GM19043 (cell line): ENCODE results near the gene ZMAT3.
"Not testable (repeated sequence)": the region's sequence is repeated elsewhere in the genome, so short reads cannot be mapped to it uniquely, and the experiment has no call there.

Source experiments
- ATAC-seq: cut with Tn5 transposase; IDR thresholded peaks from one replicate; pipeline ENCODE4 v1.9.1; 2021; ENCODE audit warnings: low read depth; ENCODE audit not compliant: unreplicated experiment

ZMAT3 gene, protein sequence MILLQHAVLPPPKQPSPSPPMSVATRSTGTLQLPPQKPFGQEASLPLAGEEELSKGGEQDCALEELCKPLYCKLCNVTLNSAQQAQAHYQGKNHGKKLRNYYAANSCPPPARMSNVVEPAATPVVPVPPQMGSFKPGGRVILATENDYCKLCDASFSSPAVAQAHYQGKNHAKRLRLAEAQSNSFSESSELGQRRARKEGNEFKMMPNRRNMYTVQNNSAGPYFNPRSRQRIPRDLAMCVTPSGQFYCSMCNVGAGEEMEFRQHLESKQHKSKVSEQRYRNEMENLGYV

DNA sequence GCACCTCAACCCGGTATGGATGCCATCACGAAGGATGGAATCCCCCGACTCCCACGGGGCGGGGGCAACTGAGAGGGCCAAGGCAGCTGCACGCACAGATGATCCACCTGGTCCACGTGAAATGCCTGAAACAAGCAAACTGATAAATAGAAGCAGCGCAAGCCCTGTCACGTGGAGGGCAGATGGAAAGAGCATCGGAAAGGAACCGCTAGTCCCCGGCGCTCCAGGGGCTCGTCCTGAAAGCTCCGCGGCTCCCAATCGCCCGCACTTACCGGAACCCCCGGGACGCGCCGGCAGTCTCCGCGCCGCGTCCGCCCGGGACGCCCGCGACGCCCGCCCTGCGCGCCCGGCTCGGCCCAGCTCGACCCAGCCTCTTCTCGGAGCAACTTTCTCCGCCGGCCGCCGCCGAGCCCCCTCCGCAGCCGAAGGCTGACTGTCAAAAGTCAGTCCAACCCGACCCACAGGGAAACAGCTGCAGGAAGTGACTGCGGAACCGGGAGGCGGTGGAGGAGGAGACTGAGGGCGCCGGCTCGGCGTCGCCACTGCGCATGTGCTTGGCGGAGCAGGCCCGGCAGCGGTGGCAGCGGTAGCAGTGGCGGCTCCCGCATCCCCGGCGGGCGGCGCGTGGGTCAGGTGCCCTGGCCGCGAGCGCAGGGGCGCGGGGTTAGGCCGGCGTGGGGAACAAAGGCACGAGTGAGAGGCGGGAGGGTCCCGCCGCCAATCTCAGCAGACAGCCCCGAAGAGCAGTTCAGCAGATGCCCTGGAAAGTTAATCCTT lies at the start of gene ZMAT3:
Gene ZMAT3 (minus strand): TSS at position 487 of the 777 bp plus-strand sequence. CDS start 4,057 bp downstream, outside the sequence.
- ATAC-seq = peak; percentile 58

DNA sequence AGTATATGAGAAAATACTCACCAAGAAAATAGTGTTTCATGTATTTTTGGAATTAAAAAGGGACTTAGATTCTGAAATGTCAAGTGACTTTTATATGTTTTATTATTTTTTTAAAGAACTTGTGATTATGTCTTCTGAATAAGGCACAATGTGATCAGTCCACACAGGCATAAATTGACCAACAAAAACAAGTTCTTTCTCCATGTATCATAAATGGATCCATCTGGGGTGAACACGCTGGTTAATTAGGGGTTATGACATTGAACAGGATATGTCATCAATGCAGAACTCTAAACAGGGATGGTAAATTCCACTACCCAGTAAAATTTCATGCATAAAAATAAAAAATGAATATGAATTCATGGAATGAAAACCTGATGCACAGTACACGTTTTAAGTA lies 45.2 kb upstream of the ZMAT3 start:
- no peak for ATAC-seq

DNA sequence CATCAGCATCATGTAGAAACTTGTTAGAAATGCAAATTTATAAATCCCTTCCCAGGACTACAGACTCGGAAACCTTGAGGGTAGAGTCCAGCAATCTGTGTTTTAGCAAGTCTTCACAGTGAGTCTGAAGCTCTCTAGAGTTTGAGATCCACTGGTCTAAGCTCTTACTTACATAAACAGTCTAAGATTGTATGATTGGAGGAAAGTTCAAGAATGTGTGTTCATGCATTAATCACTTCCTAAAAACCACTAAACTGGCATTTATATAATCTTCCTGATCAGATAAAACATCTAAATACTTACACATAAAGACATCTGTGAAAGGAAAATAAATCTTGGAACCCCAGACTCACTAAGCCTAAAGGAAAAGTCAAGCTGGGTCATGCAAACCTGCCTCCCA lies 43.8 kb upstream of the ZMAT3 start:
- not testable (repeated sequence) for ATAC-seq

- ATAC-seq = no peak
These were observed 42.3 kb upstream of the ZMAT3 start for GRCh38 chr3:179113903-179114302.

GRCh38 chr3:179108086-179108485 lies 36.5 kb upstream of the ZMAT3 start:
- ATAC-seq = no peak

GRCh38 chr3:179107617-179108016 lies 36.0 kb upstream of the ZMAT3 start:
- no peak for ATAC-seq

DNA sequence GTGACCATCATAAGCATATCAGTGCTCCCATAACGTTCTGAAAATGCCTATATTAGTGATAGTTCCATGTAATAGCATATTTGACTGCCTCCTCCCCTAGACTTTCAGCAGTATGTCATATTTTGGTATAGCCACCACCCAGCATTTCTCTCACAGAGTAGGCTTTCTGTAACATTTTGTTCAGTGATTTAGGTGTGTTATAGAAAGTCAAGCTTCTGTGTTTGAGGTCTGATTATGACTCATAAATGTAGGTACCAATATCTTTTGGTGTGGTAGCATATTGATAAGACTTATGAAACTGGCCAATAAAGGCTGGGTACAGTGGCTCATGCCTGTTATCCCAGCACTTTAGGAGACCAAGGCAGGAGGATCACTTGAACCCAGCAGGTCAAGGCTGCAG lies 34.3 kb upstream of the ZMAT3 start:
- ATAC-seq = no peak

DNA sequence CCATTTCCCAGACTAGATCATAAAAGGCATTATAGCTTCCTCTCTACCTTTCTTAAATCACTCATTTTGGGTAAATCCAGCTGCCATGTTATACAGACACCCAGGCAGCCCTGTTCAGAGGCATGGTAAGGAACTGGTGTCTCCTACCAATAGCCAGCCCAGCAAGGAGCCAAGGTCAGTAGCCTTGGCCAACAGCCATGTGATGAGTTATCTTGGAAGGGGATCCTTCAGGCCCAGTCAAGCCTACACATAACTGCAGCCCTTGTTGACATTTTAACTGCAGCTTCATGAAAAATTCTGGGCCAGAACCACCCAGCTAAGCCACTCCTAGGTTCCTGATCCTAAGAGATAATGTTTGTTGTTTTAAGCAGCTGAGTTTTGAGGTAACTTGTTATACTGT lies 29.0 kb upstream of the ZMAT3 start:
- ATAC-seq = no peak

- ATAC-seq = no peak
These were observed 26.9 kb upstream of the ZMAT3 start for GRCh38 chr3:179098388-179099077.

DNA sequence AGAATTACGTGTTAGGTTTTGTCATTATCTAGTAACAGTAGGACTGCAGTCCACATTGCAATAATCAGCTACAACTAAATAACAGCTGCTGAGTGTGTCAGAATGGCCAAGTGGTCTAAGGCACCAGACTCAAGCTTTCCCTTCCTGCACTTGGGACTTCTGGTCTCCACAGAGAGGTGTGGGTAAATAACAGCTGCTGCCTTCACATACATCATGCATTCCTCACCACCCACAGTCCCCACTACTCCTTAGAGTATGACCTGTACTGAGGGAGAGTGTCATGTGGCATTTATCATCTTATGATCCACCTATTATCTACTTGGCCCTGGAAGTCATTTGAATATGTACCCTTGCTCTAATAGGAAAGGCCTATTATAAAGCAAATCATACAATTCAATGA lies 22.2 kb upstream of the ZMAT3 start:
- ATAC-seq = no peak

DNA sequence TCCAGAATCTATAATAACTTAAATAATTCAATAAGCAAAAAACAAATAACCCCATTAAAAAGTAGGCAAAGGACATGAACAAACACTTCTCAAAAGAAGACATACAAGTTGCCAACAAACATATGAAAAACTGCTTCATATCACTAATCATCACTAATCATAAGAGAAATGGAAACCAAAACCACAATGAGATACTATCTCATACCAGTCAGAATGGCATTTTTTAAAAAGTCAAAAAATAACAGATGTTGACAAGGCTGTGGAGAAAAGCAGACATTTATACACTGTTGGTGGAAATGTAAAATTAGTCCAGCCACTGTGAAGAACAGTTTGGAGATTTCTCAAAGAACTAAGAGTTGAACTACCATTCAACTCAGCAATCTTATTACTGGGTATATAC lies 19.5 kb upstream of the ZMAT3 start:
- no peak for ATAC-seq

DNA sequence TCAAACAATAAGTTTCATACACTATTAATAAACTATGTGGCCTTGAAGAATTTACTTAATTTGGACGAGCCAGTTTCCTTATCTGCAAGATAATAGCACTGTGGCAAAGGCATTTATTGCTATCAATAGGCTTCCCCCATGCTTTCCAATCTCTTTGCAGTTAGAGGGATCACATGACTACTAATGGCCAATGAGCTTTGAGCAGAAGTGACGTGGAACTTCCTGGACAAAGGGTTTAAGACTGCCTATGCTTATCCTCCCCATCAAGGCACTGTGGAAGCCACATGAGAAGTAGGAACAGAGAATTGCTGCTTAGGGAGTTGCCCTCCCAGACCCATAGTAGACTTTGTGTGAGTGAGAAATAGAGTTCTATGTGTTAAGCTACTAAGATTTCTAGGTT lies 16.7 kb upstream of the ZMAT3 start:
- ATAC-seq = no peak

GRCh38 chr3:179083977-179084376 lies 12.4 kb upstream of the ZMAT3 start:
- peak; percentile 56 for ATAC-seq

DNA sequence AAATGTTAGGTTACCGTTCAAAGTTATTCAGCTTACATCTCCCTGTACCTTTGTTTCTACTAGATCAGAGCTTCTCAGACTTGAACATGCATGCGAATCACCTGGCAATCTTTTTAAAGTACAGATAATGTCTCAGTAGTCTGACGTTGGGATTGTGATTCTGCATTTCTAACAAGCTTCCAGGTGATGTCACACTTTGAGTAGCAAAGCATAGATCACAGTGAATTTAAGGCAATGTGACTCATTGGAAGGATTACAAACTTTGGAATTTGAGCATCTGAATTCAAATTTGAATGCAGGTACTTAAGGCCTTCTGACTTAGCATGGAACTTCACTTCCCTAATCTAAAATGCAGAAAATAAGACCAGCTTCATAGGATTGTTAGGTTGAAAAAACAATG lies 10.8 kb upstream of the ZMAT3 start:
- no peak for ATAC-seq

DNA sequence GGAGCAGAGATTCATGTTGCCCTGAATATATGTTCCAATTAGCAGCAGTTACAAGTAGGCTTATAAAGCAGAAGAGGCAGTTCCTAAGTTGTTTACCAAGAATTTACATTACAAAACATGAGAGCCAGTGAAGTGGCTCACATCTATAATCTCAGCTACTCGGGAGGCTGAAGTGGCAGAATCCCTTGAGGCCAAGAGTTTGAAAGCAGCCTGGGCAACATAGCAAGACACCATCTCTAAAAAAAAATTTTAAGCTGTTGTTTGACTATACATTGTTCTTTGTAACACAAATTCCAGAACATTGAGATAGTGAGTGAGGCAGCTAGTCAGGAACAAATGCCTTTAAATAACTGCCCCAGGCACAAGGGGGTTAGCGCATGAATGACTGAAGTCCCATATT lies 10.3 kb upstream of the ZMAT3 start:
- ATAC-seq = no peak

DNA sequence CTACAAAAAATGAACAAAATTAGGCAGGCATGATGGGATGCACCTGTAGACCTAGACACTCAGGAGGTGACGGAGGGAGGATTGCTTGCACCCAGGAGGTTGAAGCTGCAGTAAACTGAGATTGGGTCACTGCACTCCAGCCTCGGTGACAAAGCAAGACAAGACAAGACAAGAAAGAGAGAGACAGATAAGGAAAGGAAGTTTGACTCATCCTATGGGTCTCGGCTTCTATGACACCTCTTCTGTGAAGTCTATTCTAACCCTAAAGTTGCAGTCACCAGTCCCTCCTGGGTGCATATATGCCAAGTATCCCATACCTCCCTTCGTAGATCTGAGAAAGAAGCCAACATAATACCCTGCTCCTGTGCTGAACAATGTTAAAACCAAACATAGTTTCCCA lies 7.9 kb upstream of the ZMAT3 start:
- no peak for ATAC-seq

DNA sequence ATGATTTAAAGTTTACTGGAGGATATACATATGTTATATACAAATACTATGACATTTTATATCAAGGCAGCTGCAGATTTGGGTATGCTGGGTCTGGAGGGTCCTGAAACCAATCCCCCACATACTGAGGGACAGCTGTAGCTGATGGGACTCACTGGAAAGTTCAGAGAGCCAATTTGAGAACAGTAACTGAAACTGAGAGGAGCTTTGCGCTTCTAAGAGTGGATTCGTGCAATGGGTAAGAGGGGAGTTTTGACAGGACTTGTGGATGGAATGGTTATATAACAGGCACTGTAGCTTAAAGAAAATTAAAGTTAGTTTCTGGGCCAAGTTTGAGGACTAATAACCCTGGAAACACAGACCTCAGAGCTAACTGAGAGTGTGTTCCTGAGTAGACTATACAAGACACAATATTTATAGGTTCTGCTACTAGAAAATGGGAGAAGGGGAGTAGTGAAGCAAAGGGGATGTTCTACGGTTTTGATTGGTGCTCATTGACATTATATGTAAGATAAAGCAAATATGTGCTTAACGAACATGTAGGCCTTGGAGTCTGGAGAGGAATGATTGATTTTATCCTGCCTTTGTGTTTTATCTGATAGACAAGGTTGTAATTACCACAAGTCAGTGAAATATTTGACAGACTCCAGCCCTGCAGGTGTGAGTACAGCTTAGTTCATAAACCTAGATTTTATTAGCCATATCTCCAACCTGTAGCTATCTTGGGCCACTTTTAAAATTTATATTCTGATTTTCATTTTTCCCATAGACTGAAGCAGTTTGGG lies 4.8 kb upstream of the ZMAT3 start:
- peak; percentile 30 for ATAC-seq

DNA sequence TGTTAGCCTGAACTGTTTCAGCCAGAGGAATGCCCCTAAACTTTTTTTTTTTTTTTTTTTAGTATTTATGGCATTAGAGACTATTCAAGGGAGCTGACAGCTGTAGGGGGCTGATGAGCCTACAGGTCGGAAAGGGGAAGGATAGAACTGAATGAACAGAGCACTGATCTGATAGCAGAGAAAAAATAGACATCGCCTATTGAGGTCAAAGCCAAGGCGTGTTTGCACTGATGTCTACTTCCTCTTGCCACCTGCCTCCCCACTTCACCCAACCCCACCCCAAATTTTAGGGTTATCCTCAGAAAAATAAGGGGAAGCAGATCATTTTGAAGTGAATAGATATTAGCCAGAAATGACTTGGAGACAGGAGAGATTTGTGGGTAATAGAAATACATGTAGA lies 3.0 kb upstream of the ZMAT3 start:
- ATAC-seq = peak; percentile 12

DNA sequence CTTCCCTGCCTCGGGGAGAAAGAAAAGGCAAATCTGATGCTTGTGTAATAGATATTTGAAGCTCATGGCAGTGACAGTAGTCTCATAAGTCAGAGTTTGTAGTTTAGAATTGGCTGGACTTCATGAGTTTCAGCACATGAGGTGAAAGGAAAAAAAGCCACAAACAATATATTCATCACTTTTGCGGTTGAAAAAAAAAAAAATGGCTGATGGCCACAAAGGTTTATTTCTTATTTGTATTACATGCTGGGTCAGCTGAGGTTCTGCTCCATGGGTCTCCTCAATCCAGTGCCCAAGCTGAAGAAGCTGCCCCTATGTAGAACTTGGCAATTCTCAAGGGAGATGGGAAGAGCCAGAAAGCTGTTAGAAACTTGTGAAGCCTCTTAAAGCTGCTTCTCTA lies 2.2 kb upstream of the ZMAT3 start:
- ATAC-seq = no peak

- peak; percentile 27 for ATAC-seq
These were observed 460 bp upstream of the ZMAT3 start for GRCh38 chr3:179072100-179072438.

DNA sequence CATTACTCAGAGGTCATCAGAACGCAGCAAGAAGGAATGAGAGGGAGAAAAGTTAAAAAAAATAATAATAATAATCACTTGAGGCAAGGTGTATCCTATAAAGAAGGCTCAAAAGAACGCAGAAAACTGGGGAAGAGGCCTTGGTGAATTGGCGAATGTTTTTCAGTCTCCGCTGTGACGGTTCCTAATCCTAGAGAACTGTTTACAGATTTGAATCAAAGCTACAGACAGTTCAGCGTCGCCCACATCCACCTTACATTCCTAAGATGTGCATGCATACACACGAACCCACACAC lies 634 bp downstream of the ZMAT3 start:
- ATAC-seq = no peak
